Measurements from ENCODE around the gene HSPBP1.
A peak's percentile ranks its signal among the peaks of the same experiment; 100 is the strongest.

HSPBP1 gene

DNA sequence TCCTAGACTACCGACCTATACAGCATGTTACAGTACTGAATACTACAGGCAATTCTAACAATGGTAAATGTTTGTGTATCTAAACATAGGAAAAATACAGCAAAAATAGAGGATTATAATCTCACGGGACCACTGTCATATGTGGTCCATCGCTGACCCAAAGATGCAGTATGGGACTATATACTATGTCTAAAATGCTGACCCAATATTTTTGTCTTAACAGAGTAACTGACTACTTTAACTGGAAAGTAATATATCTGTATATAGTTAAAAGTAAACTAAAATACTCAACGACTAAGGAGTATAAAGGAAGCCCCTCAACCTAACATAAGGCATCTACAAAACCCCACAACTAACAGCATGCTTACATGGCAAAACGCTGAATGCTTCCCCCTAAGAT lies 46.9 kb downstream of the HSPBP1 start:
- CTCF ChIA-PET, result no interaction called here
- no peaks in the 10 kb centered on the region for H3K27me3 Mint-ChIP-seq
- no peak overlapping the region for H3K27ac Mint-ChIP-seq
- H3K4me3 Mint-ChIP-seq, result no peak overlapping the region
- DNase-seq, result no peak
- H3K36me3 Mint-ChIP-seq, result peaks cover 64% of the 10 kb centered on the region
- H3K9me3 Mint-ChIP-seq, result no peaks in the 10 kb centered on the region
- H3K4me1 Mint-ChIP-seq, result peaks cover 2% of the 10 kb centered on the region

DNA sequence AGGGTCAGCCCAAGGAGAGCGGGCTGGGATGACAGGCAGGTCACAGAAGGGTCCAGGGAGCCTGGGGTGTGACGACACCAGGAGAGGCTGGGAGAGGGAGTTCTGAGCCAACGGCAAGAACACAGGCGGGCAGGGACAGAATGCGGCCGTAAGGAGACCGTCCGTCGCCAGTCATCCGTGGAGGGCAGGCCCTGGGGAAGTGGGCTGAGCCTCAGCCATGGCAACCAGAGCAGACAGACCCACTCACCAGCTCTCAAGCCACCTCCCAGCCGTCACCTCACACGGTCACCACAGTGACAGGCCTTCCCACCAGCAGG lies 47.7 kb downstream of the HSPBP1 start:
- no peaks in the 10 kb centered on the region for H3K9me3 Mint-ChIP-seq
- no peak overlapping the region for H3K4me3 Mint-ChIP-seq
- H3K4me1 Mint-ChIP-seq, result peaks cover 2% of the 10 kb centered on the region
- peaks cover 63% of the 10 kb centered on the region for H3K36me3 Mint-ChIP-seq
- no peaks in the 10 kb centered on the region for H3K27me3 Mint-ChIP-seq
- no peak for DNase-seq
- no peak overlapping the region for H3K27ac Mint-ChIP-seq
- CTCF ChIA-PET, result no interaction called here

DNA sequence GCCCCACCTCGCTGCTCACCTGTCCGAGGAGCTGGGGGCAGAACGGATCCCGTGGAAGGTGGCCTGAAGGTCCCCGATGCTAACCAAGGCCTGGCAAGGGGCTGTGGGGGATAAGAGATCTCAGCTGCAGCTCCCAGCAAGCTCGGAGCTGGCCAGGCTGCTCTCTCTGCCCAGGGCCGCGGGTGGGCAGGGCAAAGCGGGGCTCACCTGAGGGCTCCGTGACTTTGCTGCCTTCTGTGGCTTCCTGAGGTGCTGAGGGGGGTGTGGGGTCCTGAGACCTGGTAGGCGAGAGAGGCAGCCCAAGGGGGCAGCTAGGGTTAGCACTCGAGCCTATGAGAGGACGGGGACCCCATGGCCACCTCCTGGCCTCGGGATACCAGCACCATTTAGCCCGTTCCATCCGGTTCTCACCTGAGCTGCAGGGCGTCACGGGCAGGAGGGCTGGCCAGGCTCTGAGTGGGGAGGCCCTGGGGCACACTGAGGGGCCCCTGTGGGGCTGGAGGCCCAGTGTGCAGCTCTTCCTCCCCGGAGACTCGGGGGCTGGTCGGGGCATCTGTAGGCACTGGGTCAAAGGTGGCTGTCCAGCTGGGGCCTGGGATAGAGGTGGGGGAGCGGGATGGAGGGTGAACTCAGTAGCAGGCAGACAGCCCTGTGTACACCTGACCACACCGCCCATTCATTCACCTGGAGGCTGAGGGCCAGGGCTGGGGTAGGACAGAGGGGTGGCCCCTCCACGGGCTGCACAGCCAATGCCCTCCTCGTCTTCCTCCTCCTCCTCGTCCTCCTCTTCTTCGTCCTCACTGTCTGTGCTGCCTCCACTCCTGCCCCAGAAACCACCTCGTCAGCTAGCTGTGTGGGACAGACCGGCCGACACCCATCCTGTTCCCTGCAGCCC lies 48.3 kb downstream of the HSPBP1 start:
- Mint-ChIP-seq H3K9me3 (no peaks in the 10 kb centered on the region), H3K27ac (no peak overlapping the region), H3K4me1 (peaks cover 2% of the 10 kb centered on the region), H3K27me3 (no peaks in the 10 kb centered on the region), H3K36me3 (peaks cover 57% of the 10 kb centered on the region), H3K4me3 (no peak overlapping the region)
- CTCF ChIA-PET, result no interaction called here
- no peak for DNase-seq

DNA sequence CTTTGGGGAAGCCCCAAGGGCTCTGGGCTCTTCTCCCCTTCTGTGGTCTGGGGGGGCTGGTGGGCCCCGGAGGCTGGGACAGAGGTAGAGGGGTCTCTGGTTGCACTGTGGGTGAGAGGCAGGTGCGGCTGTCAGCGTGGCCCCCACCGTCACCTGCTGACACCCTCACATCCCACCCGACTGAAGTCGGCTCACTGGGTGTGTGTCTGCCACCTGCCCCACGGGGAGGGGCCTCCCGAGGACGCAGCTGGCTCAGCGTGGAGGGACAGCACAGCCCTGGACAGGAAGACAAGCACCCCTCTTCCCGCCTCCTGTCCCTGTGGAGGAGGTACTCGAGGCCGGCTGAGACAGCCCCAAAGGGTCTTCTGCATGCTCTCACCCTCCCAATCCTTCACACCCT lies 49.1 kb downstream of the HSPBP1 start:
- H3K4me3 Mint-ChIP-seq, result no peak overlapping the region
- CTCF ChIA-PET, result no interaction called here
- H3K27ac Mint-ChIP-seq, result no peak overlapping the region
- H3K4me1 Mint-ChIP-seq, result peaks cover 2% of the 10 kb centered on the region
- H3K9me3 Mint-ChIP-seq, result no peaks in the 10 kb centered on the region
- peaks cover 55% of the 10 kb centered on the region for H3K36me3 Mint-ChIP-seq
- DNase-seq, result no peak
- H3K27me3 Mint-ChIP-seq, result no peaks in the 10 kb centered on the region

DNA sequence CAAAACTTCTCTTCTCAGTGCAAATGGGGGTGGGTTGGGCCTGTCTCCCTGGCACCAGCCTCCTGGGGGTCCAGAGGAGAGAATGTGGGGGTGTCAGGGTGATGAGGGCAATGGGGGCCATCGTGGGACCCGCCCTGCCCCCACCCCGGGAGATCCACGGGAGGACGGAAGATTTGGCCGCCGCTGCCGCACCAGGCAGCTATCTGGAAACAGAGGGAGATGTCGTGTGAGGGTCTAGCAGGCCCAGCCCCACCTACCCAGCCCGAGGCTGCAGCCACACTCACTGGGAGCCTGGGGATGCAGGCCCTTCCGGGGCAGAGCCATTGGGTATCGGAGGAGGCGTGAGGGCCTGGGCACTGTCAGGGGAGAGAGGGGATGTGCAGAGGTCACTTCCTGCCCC lies 49.6 kb downstream of the HSPBP1 start:
- H3K27ac Mint-ChIP-seq, result no peak overlapping the region
- no peaks in the 10 kb centered on the region for H3K27me3 Mint-ChIP-seq

DNA sequence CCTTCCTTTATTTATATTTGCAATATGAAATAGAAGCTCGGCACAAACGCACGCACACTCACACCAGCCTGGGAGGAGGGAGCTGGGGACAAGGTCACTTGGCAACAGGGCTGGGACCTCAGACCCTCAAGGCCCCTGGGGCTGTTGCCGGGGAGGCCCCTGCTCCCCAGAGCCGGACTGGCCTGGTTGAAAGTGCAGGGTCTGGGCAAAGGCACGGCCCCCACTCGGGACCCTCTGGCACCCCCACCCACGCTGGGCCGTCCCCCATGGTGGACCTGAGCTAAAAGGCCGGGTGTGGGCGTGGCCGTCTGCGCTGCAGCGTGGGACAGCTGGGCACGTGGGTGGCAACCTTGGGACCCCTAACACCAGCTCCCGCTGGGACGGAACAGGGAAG lies 50.1 kb downstream of the HSPBP1 start:
- peaks cover 2% of the 10 kb centered on the region for H3K4me1 Mint-ChIP-seq
- H3K4me3 Mint-ChIP-seq, result no peak overlapping the region
- no peaks in the 10 kb centered on the region for H3K9me3 Mint-ChIP-seq
- no peak for DNase-seq
- peaks cover 53% of the 10 kb centered on the region for H3K36me3 Mint-ChIP-seq
- CTCF ChIA-PET, result no interaction called here
- H3K27ac Mint-ChIP-seq, result no peak overlapping the region
- H3K27me3 Mint-ChIP-seq, result no peaks in the 10 kb centered on the region

More for the DNA sequence above, 49.6 kb downstream of the HSPBP1 start:
- H3K9me3 Mint-ChIP-seq, result no peaks in the 10 kb centered on the region
- H3K4me1 Mint-ChIP-seq, result peaks cover 2% of the 10 kb centered on the region
- H3K4me3 Mint-ChIP-seq, result no peak overlapping the region
- no peak for DNase-seq
- CTCF ChIA-PET, result no interaction called here
- H3K36me3 Mint-ChIP-seq, result peaks cover 58% of the 10 kb centered on the region

DNA sequence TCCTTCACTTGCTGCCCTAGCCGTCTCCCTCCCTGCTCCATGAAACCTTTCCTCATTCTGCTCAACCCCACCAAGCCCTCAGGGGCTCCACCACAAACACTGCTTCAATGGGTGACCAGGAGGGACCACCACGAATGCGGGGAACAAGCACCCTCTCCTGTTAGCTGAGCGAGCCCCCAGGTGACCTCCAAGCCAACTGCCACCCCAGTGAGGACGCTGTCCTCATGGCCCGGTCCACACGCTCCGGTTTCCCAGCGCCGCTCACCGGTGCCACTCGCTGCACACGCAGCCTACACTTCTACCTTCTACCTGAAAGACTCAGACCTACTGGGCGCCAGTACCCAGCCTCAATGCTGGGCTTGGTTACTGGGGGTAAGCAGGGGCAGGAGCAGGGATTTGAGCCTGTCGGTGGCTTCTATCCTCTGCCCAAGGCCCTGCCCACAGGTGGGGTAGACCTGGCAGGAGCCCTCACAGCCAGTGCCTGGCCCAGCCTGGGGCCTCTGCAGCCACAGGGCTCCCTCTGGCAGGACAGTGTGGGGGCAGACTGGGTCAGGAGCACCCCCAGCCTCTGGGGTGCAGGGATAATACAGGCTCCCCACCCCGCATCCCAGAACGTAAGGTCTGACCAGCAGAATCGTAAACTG lies 50.6 kb downstream of the HSPBP1 start:
- peak overlapping the region; percentile 62 for H3K27ac Mint-ChIP-seq
- H3K36me3 Mint-ChIP-seq, result peaks cover 48% of the 10 kb centered on the region

DNA sequence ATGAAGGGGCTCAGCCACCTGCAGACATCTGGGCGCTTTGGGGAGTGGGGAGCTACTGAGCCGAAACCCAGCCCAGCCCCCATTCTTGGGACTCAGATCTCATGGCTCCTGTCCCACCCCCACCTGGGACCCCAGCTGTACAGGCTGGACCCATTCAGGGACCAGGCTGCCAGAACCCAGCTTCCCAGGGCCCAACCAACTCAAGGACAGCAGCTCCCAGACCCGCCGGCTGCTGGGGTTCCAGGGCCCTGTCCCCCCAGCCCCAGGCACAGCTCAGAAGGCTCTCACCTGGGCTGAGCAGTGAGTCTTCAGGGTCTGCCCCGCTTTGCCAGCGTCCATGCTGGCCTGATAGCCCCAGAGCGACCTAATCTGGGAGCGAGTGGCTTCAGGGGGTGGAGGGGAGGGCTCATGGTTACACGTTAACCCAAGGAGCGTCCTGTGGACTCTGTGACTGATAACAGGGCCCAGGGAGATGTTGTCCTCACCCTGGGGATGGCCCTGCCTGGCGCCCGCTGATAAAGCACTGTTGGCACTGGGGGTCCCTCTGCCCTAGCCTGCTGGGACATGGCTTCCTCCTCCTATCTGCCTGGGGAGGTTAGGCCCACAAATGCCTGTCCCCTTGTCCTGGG lies 51.4 kb downstream of the HSPBP1 start, which contains the start of gene TMEM86B:
Gene TMEM86B (minus strand): TSS at position 361 of the 629 bp plus-strand sequence. CDS start 22 bp downstream, at position 339.
- Mint-ChIP-seq H3K4me3 (no peak within 1 kb of the TSS), H3K27ac (peak within 1 kb of the TSS; percentile 64), H3K4me1 (peaks cover 2% of the 10 kb centered on the region), H3K9me3 (no peaks in the 10 kb centered on the region), H3K36me3 (peaks cover 42% of the 10 kb centered on the region), H3K27me3 (no peaks in the 10 kb centered on the region)
- DNase-seq, result no peak
- CTCF ChIA-PET, result no interaction called here

More for the DNA sequence above, 50.6 kb downstream of the HSPBP1 start:
- Mint-ChIP-seq H3K4me3 (no peak overlapping the region), H3K4me1 (peaks cover 2% of the 10 kb centered on the region), H3K27me3 (no peaks in the 10 kb centered on the region), H3K9me3 (no peaks in the 10 kb centered on the region)
- no peak for DNase-seq
- CTCF ChIA-PET, result no interaction called here

DNA sequence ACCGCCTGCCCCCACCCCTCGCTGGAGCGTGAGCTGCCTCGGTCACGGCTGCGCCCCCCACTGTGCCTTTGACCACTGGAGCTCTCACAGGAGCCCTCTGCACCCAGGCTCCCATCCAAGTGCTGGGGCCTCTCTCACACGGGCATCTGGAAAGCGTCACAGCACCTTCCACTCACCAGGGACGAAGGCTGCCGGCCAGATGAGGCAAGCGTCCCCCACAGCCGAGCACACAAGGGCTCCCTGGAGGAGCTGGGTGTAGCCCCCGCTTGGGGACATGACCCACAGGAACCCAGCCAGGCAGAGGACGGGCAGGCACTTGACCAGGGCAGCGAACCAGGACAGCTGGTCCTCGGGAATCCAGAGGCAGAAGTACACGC lies 51.9 kb downstream of the HSPBP1 start:
- CTCF ChIA-PET, result no interaction called here
- Mint-ChIP-seq H3K4me1 (peaks cover 2% of the 10 kb centered on the region), H3K36me3 (peaks cover 39% of the 10 kb centered on the region), H3K4me3 (no peak overlapping the region), H3K27me3 (no peaks in the 10 kb centered on the region), H3K9me3 (no peaks in the 10 kb centered on the region), H3K27ac (no peak overlapping the region)
- DNase-seq, result no peak

DNA sequence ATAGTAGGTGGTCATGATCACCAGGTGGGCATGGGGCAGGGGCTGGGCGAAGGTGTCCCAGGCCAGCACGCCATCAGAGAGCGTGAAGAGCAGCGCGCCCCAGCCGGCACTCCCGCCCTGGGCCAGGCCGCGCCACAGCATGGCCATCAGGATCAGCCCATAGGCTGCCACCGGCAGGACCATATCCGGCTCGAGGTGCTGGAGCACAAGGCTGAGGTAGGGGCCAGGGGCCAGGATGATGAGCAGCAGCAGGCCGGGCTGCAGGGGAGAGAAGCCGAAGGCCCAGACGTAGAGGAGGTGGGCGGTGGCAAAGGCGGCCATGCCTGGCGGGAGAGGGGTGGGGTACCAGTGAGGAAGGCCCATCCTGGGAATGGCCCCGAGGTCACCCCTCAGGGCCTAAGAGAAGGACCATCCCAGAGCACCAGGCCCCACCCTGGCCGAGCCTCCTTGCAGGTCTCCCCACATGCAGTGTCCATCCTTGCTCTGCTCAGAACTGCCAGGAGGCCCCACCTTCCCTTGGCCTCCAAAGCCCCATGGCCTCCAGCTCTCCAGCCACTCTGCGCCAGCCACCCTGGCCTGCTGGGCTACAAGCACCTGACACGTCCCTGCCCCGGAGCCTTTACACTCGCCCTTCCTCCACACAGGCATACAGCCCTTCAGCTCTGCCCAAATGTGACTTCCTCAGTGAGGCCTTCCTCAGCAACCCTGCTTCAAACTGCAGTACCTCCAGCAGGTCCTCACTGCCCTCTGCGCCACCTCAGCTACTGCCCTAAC lies 52.5 kb downstream of the HSPBP1 start:
- CTCF ChIA-PET, result no interaction called here
- Mint-ChIP-seq H3K4me3 (no peak overlapping the region), H3K4me1 (peaks cover 2% of the 10 kb centered on the region), H3K36me3 (peaks cover 34% of the 10 kb centered on the region), H3K27me3 (no peaks in the 10 kb centered on the region), H3K9me3 (no peaks in the 10 kb centered on the region), H3K27ac (peak overlapping the region; percentile 64)
- DNase-seq, result no peak

DNA sequence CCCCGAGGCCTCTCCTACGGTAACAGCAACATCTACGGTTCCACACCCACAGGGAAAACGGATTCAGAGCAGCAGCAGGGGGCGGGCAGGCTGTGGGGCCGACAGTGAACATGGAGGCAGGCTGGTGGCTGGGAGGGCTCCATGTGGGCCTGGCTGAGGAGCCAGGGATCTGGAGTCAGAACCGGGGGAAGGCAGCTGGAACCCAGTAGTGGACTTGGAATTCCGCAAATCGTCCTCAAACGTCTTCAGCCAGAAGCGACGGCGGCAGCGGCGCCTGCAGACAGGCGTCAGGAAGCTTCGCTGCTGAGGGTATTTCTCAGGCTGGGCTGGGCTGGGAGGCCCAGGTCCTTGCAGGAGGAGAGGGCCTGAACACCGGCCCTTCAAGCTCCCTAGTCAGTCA lies 53.1 kb downstream of the HSPBP1 start:
- Mint-ChIP-seq H3K9me3 (no peaks in the 10 kb centered on the region), H3K4me1 (no peaks in the 10 kb centered on the region), H3K4me3 (no peak overlapping the region), H3K27ac (no peak overlapping the region), H3K36me3 (peaks cover 28% of the 10 kb centered on the region), H3K27me3 (no peaks in the 10 kb centered on the region)
- no peak for DNase-seq
- CTCF ChIA-PET, result no interaction called here

DNA sequence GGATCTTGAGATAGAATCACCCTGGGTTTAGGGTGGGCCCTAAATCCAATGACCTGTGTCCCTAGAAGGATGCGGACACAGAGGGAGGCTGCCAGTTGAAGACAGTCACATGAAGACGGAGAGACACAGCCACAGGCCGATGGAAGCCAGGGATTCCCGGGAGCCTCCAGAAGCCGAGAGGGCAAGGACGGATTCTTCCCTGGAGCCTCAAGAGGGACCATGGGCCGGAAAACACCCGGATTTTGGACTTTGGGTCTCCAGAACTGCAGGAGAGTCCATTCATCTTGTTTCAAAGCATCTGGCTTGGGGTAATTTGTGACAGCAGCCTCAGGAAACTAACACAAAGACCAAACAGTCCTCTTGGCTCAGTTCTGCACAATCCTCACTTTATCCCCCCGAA lies 53.6 kb downstream of the HSPBP1 start:
- no peaks in the 10 kb centered on the region for H3K9me3 Mint-ChIP-seq
- peaks cover 32% of the 10 kb centered on the region for H3K36me3 Mint-ChIP-seq
- DNase-seq, result no peak
- no peak overlapping the region for H3K27ac Mint-ChIP-seq
- CTCF ChIA-PET, result no interaction called here
- no peaks in the 10 kb centered on the region for H3K4me1 Mint-ChIP-seq
- H3K4me3 Mint-ChIP-seq, result no peak overlapping the region
- H3K27me3 Mint-ChIP-seq, result no peaks in the 10 kb centered on the region

DNA sequence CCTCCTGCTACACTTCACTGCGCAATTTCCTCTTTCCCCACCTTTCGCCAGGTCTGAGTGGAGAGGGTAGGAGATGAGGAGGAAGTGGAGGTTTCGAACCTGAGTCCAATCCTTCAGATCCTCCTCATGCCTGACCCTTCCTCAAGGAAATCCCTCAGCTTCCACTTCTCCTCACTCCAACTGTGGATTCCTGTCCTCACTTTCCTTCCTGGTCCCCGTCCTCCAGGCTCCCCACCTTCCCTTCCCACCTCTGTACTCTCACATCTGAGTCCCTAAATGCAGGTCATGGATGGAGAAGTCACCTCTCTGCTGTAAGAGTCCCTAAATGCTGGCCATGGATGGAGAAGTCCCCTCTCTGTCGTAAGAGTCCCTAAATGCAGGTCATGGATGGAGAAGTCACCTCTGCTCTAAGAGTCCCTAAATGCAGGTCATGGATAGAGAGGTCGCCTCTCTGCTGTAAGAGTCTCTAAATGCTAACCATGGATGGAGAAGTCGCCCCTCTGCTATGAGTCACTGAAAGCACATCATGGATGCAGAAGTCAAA lies 54.4 kb downstream of the HSPBP1 start:
- Mint-ChIP-seq H3K27ac (peak overlapping the region; percentile 38), H3K9me3 (peaks cover 5% of the 10 kb centered on the region), H3K4me3 (no peak overlapping the region), H3K27me3 (no peaks in the 10 kb centered on the region), H3K36me3 (peaks cover 37% of the 10 kb centered on the region), H3K4me1 (no peaks in the 10 kb centered on the region)
- no peak for DNase-seq
- CTCF ChIA-PET, result no interaction called here
